Astrocyte of the hippocampus (primary cell): ENCODE results near the gene ACOD1.
"Not testable (repeated sequence)": the region's sequence is repeated elsewhere in the genome, so short reads cannot be mapped to it uniquely, and the experiment has no call there.

Experiments
- DNase-seq: peaks from one replicate; pipeline ENCODE4 v3.0.0; 2011; ENCODE audit warnings: low read depth, low spot score

ACOD1 gene

GRCh38 chr13:76953968-76954367 lies 5.7 kb downstream of the ACOD1 start:
- DNase-seq = no peak

- DNase-seq = no peak
Measured at GRCh38 chr13:76954538-76954937, 6.2 kb downstream of the ACOD1 start.

GRCh38 chr13:76955193-76955592 lies 6.9 kb downstream of the ACOD1 start:
- no peak for DNase-seq

GRCh38 chr13:76955661-76956060 lies 7.3 kb downstream of the ACOD1 start:
- no peak for DNase-seq

- no peak for DNase-seq
Measured at GRCh38 chr13:76958841-76959432, 10.6 kb downstream of the ACOD1 start.

- DNase-seq = not testable (repeated sequence)
Measured at GRCh38 chr13:76959734-76960133, 11.4 kb downstream of the ACOD1 start.

GRCh38 chr13:76965759-76966421 lies 17.6 kb downstream of the ACOD1 start:
- peak; percentile 83 for DNase-seq

- DNase-seq = no peak
Measured at GRCh38 chr13:76967031-76967430, 18.7 kb downstream of the ACOD1 start.

- DNase-seq = no peak
Measured at GRCh38 chr13:76968041-76968440, 19.7 kb downstream of the ACOD1 start.

- no peak for DNase-seq
Measured at GRCh38 chr13:76969488-76970365, 21.4 kb downstream of the ACOD1 start.

GRCh38 chr13:76971215-76971614 lies 22.9 kb downstream of the ACOD1 start:
- DNase-seq = no peak

GRCh38 chr13:76971851-76972829 lies 23.8 kb downstream of the ACOD1 start:
- no peak for DNase-seq

- DNase-seq = no peak
Measured at GRCh38 chr13:76973920-76974617, 25.8 kb downstream of the ACOD1 start.

- DNase-seq = no peak
Measured at GRCh38 chr13:76974618-76974975, 26.3 kb downstream of the ACOD1 start.

- DNase-seq = no peak
Measured at GRCh38 chr13:76975863-76976262, 27.6 kb downstream of the ACOD1 start.

- peak; percentile 43 for DNase-seq
Measured at GRCh38 chr13:76976490-76976889, 28.2 kb downstream of the ACOD1 start.

- no peak for DNase-seq
Measured at GRCh38 chr13:76976929-76977328, 28.6 kb downstream of the ACOD1 start.

- DNase-seq = peak; percentile 83
Measured at GRCh38 chr13:76980075-76980718, 31.9 kb downstream of the ACOD1 start.

GRCh38 chr13:76982061-76982460 lies 33.8 kb downstream of the ACOD1 start:
- DNase-seq = no peak

GRCh38 chr13:76983676-76984075 lies 35.4 kb downstream of the ACOD1 start:
- no peak for DNase-seq
